Upper lobe of left lung (tissue), 4 donors: Measurements from ENCODE around the gene PRKCE.

Source experiments
- POLR2A ChIP-seq, 4 donors: fragments of 450-650 bp; IDR thresholded peaks; one replicate each; pipeline ENCODE4 v1.5.1; 2016 to 2017; ENCODE audit warnings: antibody characterized with exemption in 4 of 4, mild to moderate bottlenecking in 2 of 4
- TF ChIP-seq, protein P1 (sequence below), 6 experiments: fragments of 450-650 bp in 4 of 6; fragments of 200-600 bp in 2 of 6; sonication (generic) in 2 of 6; IDR thresholded peaks; one replicate each; pipeline ENCODE4 v1.5.1; 2016 to 2019; ENCODE audit warnings: antibody characterized with exemption in 6 of 6

DNA sequence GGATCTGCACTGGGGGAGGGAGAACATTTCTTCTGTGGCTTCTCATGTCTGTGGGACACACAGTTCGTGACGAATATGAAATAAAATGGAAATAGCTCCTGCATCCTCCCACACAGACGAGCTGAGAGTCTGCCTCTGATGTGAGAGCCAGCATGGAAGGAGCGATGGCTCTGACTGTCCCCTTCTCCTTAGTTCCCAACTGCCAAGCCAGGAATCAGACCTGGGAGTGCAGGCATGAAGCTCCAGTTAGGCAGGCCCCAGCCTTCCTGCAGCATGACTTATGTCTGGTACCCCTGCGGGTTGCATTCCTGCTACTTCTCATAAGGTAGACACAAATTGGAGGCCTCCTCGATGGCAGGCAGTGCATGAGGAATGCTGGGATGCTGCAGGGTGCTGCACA, 56.2 kb downstream of the PRKCE start:
- TF ChIP-seq, protein P1, sequence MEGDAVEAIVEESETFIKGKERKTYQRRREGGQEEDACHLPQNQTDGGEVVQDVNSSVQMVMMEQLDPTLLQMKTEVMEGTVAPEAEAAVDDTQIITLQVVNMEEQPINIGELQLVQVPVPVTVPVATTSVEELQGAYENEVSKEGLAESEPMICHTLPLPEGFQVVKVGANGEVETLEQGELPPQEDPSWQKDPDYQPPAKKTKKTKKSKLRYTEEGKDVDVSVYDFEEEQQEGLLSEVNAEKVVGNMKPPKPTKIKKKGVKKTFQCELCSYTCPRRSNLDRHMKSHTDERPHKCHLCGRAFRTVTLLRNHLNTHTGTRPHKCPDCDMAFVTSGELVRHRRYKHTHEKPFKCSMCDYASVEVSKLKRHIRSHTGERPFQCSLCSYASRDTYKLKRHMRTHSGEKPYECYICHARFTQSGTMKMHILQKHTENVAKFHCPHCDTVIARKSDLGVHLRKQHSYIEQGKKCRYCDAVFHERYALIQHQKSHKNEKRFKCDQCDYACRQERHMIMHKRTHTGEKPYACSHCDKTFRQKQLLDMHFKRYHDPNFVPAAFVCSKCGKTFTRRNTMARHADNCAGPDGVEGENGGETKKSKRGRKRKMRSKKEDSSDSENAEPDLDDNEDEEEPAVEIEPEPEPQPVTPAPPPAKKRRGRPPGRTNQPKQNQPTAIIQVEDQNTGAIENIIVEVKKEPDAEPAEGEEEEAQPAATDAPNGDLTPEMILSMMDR (IDR thresholded peaks at IDR 0.05) = no peak
- no peak for TF ChIP-seq POLR2A (IDR thresholded peaks at IDR 0.05)
